ENCODE data around the gene GUK1. TPM values are rescaled to one million over a fixed set of nuclear protein-coding genes. Genes with fewer than 3 reads are reported as not detected.

Gene GUK1
- total RNA-seq, 1 donor from 2014 or later: 201 TPM

GRCh38 chr1:228190182-228190581 is 50.1 kb downstream of the GUK1 start:
- intact Hi-C loops (cut with micrococcal nuclease): no loop called here
- Mint-ChIP-seq H3K4me3 (no peak overlapping the region), H3K9me3 (no peaks in the 10 kb centered on the region), H3K4me1 (ENCODE audit: low read depth) (no peaks in the 10 kb centered on the region), H3K36me3 (ENCODE audit: low read depth) (no peaks in the 10 kb centered on the region), H3K27ac (no peak overlapping the region), H3K27me3 (ENCODE audit: insufficient read depth) (no peaks in the 10 kb centered on the region)
- DNase-seq (ENCODE audit: low spot score): no peak

GRCh38 chr1:228190778-228191177 is 50.7 kb downstream of the GUK1 start:
- Mint-ChIP-seq H3K36me3 (ENCODE audit: low read depth) (no peaks in the 10 kb centered on the region), H3K27ac (no peak overlapping the region), H3K4me1 (ENCODE audit: low read depth) (no peaks in the 10 kb centered on the region), H3K9me3 (no peaks in the 10 kb centered on the region), H3K4me3 (no peak overlapping the region), H3K27me3 (ENCODE audit: insufficient read depth) (no peaks in the 10 kb centered on the region)
- no peak for DNase-seq (ENCODE audit: low spot score)
- intact Hi-C loops (cut with micrococcal nuclease): no loop called here

GRCh38 chr1:228194436-228194835 is 54.4 kb downstream of the GUK1 start:
- H3K4me3 Mint-ChIP-seq: no peak overlapping the region
- H3K9me3 Mint-ChIP-seq: peaks cover 9% of the 10 kb centered on the region
- H3K27ac Mint-ChIP-seq: no peak overlapping the region
- no peak for DNase-seq (ENCODE audit: low spot score)
- intact Hi-C loops (cut with micrococcal nuclease): no loop called here
- no peaks in the 10 kb centered on the region for H3K27me3 Mint-ChIP-seq (ENCODE audit: insufficient read depth)
- H3K4me1 Mint-ChIP-seq (ENCODE audit: low read depth): no peaks in the 10 kb centered on the region
- H3K36me3 Mint-ChIP-seq (ENCODE audit: low read depth): peaks cover 5% of the 10 kb centered on the region

GRCh38 chr1:228194921-228195812 is 55.1 kb downstream of the GUK1 start:
- intact Hi-C loops (cut with micrococcal nuclease): no loop called here
- Mint-ChIP-seq H3K36me3 (ENCODE audit: low read depth) (peaks cover 8% of the 10 kb centered on the region), H3K4me3 (no peak overlapping the region)

GRCh38 chr1:228197555-228198147 is 57.6 kb downstream of the GUK1 start:
- Mint-ChIP-seq H3K9me3 (peaks cover 22% of the 10 kb centered on the region), H3K4me1 (ENCODE audit: low read depth) (no peaks in the 10 kb centered on the region), H3K36me3 (ENCODE audit: low read depth) (peaks cover 8% of the 10 kb centered on the region), H3K27ac (no peak overlapping the region), H3K27me3 (ENCODE audit: insufficient read depth) (no peaks in the 10 kb centered on the region), H3K4me3 (no peak overlapping the region)
- no peak for DNase-seq (ENCODE audit: low spot score)
- intact Hi-C loops (cut with micrococcal nuclease): no loop called here

More at GRCh38 chr1:228194921-228195812, 55.1 kb downstream of the GUK1 start:
- Mint-ChIP-seq H3K27me3 (ENCODE audit: insufficient read depth) (no peaks in the 10 kb centered on the region), H3K9me3 (peaks cover 15% of the 10 kb centered on the region), H3K4me1 (ENCODE audit: low read depth) (no peaks in the 10 kb centered on the region), H3K27ac (no peak overlapping the region)
- DNase-seq (ENCODE audit: low spot score): no peak

Other genes starting within 250 kb of the GUK1 start
- not detected in 2 replicates for gene WNT9A, start 192.3 kb upstream of the GUK1 start, total RNA-seq
- gene WNT3A, start 133.3 kb upstream of the GUK1 start, total RNA-seq: not detected in 2 replicates
- gene ARF1, start 57.6 kb upstream of the GUK1 start, total RNA-seq: 404 TPM in 2 replicates
- 27.7 and 30.7 TPM in 2 replicates for gene C1orf35, start 37.0 kb upstream of the GUK1 start, total RNA-seq
- gene MRPL55, start 31.0 kb upstream of the GUK1 start, total RNA-seq: 53.3 and 61.7 TPM in 2 replicates
- 0.61 and 0.93 TPM in 2 replicates for gene GJC2, start 9.7 kb downstream of the GUK1 start, total RNA-seq
- gene IBA57, start 25.5 kb downstream of the GUK1 start, total RNA-seq: 7.5 and 8.1 TPM in 2 replicates
- 15.0 and 15.2 TPM in 2 replicates for gene OBSCN, start 67.8 kb downstream of the GUK1 start, total RNA-seq